Esophagus muscularis mucosa (tissue), 4 donors: ENCODE measurements around the gene HSPB1. TPM values are rescaled to one million over a fixed set of nuclear protein-coding genes. Genes with fewer than 3 reads are reported as not detected.
A peak's percentile ranks its signal among the peaks of the same experiment; 100 is the strongest.

Experiments used
- DNase-seq: peaks from one replicate; pipeline ENCODE4 v3.0.0-alpha.2; 2017; ENCODE audit errors: extremely low spot score
- H3K27ac ChIP-seq, 4 donors: fragments of 200-600 bp; sonication (generic); replicated peaks in 1 of 4; 1 replicate in 3 of 4; 2 replicates in 1 of 4; pipeline ENCODE4 v1.5.1; 2016 to 2019; ENCODE audit warnings: mild to moderate bottlenecking in 1 of 4
- H3K27me3 ChIP-seq, 4 donors: fragments of 200-600 bp; sonication (generic); one replicate each; pipeline versions ENCODE4 v1.5.1 to v1.6.0; 2016 to 2019
- H3K36me3 ChIP-seq, 4 donors: fragments of 200-600 bp; sonication (generic); one replicate each; pipeline ENCODE4 v1.5.1; 2016 to 2019
- H3K4me1 ChIP-seq, 4 donors: fragments of 200-600 bp; sonication (generic); one replicate each; pipeline ENCODE4 v1.5.1; 2016 to 2019
- H3K4me3 ChIP-seq, 4 donors: fragments of 200-600 bp; sonication (generic); 1 replicate in 2 of 4; 2 replicates in 2 of 4; pipeline ENCODE4 v1.5.1; 2016 to 2019; ENCODE audit warnings: mild to moderate bottlenecking in 4 of 4, moderate library complexity in 1 of 4
- H3K9me3 ChIP-seq, 4 donors: fragments of 200-600 bp; sonication (generic); 1 replicate in 3 of 4; 2 replicates in 1 of 4; pipeline ENCODE4 v1.5.1; 2016 to 2019
- CTCF ChIP-seq, 3 experiments: fragments of 200-600 bp in 2 of 3; fragments of 450-650 bp in 1 of 3; sonication (generic) in 2 of 3; IDR thresholded peaks; one replicate each; pipeline ENCODE4 v1.5.1; 2017 to 2019; ENCODE audit warnings: antibody characterized with exemption in 3 of 3, mild to moderate bottlenecking in 2 of 3, moderate library complexity in 1 of 3
- EP300 ChIP-seq: sonication (generic); formaldehyde crosslinking; IDR thresholded peaks from one replicate; pipeline ENCODE4 v1.6.1; 2017; ENCODE audit warnings: antibody characterized with exemption
- POLR2A ChIP-seq: fragments of 450-650 bp; IDR thresholded peaks from one replicate; pipeline ENCODE4 v1.6.1; 2017; ENCODE audit warnings: antibody characterized with exemption, moderate library complexity, mild to moderate bottlenecking, low read depth
- POLR2AphosphoS5 ChIP-seq, 2 donors: sonication (generic); formaldehyde crosslinking; IDR thresholded peaks; one replicate each; pipeline ENCODE4 v1.6.1; 2017; ENCODE audit warnings: antibody characterized with exemption in 2 of 2
- WGBS: methylation state at CpG from one replicate; pipeline ENCODE4 v1.1.5; 2018; 5-methylcytosine and 5-hydroxymethylcytosine counted together
- intact Hi-C: fragments of 100-400 bp; cut with DNase I; formaldehyde crosslinking; loops from one replicate; pipeline ENCODE4 v1.15.1; 2023
- total RNA-seq, 4 donors: library from RNA; depleted of rRNA; stranded (reverse); fragments of >200 nt; gene quantifications; one replicate each; pipeline versions ENCODE4 v1.1.0 to v1.2.1, GENCODE V29; 2016

Gene HSPB1
- total RNA-seq, 4 donors from 2014 or later: 927 to 2,513 (median 1,694) TPM

GRCh38 chr7:76326646-76327233 is 24.3 kb downstream of the HSPB1 start:
- intact Hi-C loops: no loop called here
- peaks cover 44 to 82% (median 57%) of the 10 kb centered on the region in 4 donors for H3K4me1 ChIP-seq
- H3K36me3 ChIP-seq: peaks cover 17 to 67% (median 42%) of the 10 kb centered on the region in 4 donors
- H3K27ac ChIP-seq: peak overlapping the region; percentile 4 to 40 (median 36)
- no peak for DNase-seq
- 56% methylated on average over 5 of the region's 5 CpGs for WGBS
- no peak overlapping the region for H3K4me3 ChIP-seq
- TF ChIP-seq POLR2AphosphoS5 (IDR thresholded peaks at IDR 0.05) (no peak), CTCF (IDR thresholded peaks at IDR 0.05) (no peak), EP300 (no peak), POLR2A (no peak)
- no peaks in the 10 kb centered on the region for H3K27me3 ChIP-seq
- H3K9me3 ChIP-seq: no peaks in the 10 kb centered on the region

GRCh38 chr7:76327610-76328009 is 25.1 kb downstream of the HSPB1 start:
- Histone ChIP-seq H3K4me3 (no peak overlapping the region), H3K27ac (peak overlapping the region in 2 of 4 donors; percentile 31 to 35), H3K4me1 (peaks cover 46 to 86% (median 57%) of the 10 kb centered on the region in 4 donors), H3K27me3 (no peaks in the 10 kb centered on the region), H3K36me3 (peaks cover 17 to 63% (median 40%) of the 10 kb centered on the region in 4 donors), H3K9me3 (no peaks in the 10 kb centered on the region)
- TF ChIP-seq POLR2AphosphoS5 (IDR thresholded peaks at IDR 0.05) (no peak), EP300 (no peak), POLR2A (no peak), CTCF (IDR thresholded peaks at IDR 0.05) (no peak)
- DNase-seq: no peak
- intact Hi-C loops: no loop called here
- 43% methylated on average over 6 of the region's 7 CpGs for WGBS

- Histone ChIP-seq H3K9me3 (no peaks in the 10 kb centered on the region), H3K4me1 (peaks cover 46 to 86% (median 57%) of the 10 kb centered on the region in 4 donors), H3K4me3 (no peak overlapping the region), H3K36me3 (peaks cover 17 to 63% (median 40%) of the 10 kb centered on the region in 4 donors), H3K27ac (peak overlapping the region in 2 of 4 donors; percentile 6 to 13), H3K27me3 (no peaks in the 10 kb centered on the region)
- WGBS: 74% methylated on average over 15 of the region's 15 CpGs
- TF ChIP-seq CTCF (IDR thresholded peaks at IDR 0.05) (no peak), POLR2AphosphoS5 (IDR thresholded peaks at IDR 0.05) (no peak), EP300 (no peak), POLR2A (no peak)
- DNase-seq: no peak
- intact Hi-C loops: no loop called here
Observed at GRCh38 chr7:76328389-76328788, 25.9 kb downstream of the HSPB1 start.

- peaks cover 47 to 93% (median 66%) of the 10 kb centered on the region in 4 donors for H3K4me1 ChIP-seq
- peaks cover 17 to 57% (median 40%) of the 10 kb centered on the region in 4 donors for H3K36me3 ChIP-seq
- no peak for TF ChIP-seq EP300
- TF ChIP-seq POLR2AphosphoS5 (IDR thresholded peaks at IDR 0.05): no peak
- TF ChIP-seq CTCF (IDR thresholded peaks at IDR 0.05): no peak
- TF ChIP-seq POLR2A: no peak
- H3K4me3 ChIP-seq: no peak overlapping the region
- no peaks in the 10 kb centered on the region for H3K9me3 ChIP-seq
- WGBS: 96% methylated on average over 27 of the region's 29 CpGs
- no peak for DNase-seq
- no peaks in the 10 kb centered on the region for H3K27me3 ChIP-seq
- H3K27ac ChIP-seq: no peak overlapping the region
- intact Hi-C loops: no loop called here
Observed at GRCh38 chr7:76329479-76329878, 27.0 kb downstream of the HSPB1 start.
